Astrocyte (in vitro differentiated cells and primary cell): ENCODE data around the gene P3H3. TPM values are rescaled to one million over a fixed set of nuclear protein-coding genes. Genes with fewer than 3 reads are reported as not detected.

Experiments used
- DNase-seq: peaks from one replicate; pipeline ENCODE4 v3.0.0-alpha.2; 2010; ENCODE audit warnings: low read depth
- FAIRE-seq: peaks from 2 replicates; lab custom pipeline; 2011; peaks lifted over from hg19 to GRCh38; lab: Jason Lieb, UNC
- H2AFZ ChIP-seq: 2 replicates; pipeline ENCODE4 v1.6.0; 2012; ENCODE audit warnings: low read depth, low read length, inconsistent platforms
- H3K27ac ChIP-seq: 2 replicates; pipeline ENCODE4 v1.5.1; 2011; ENCODE audit warnings: low read depth, low read length, inconsistent platforms
- H3K27me3 ChIP-seq: 2 replicates; pipeline ENCODE4 v1.6.0; 2011; ENCODE audit warnings: low read length, inconsistent platforms; ENCODE audit not compliant: insufficient read depth
- H3K36me3 ChIP-seq: 2 replicates; pipeline ENCODE4 v1.5.1; 2011; ENCODE audit warnings: low read length, inconsistent platforms; ENCODE audit not compliant: insufficient read depth
- H3K4me1 ChIP-seq: 2 replicates; pipeline ENCODE4 v1.5.1; 2011; ENCODE audit warnings: low read length, inconsistent platforms; ENCODE audit not compliant: insufficient read depth
- H3K4me2 ChIP-seq: 2 replicates; pipeline ENCODE4 v1.6.0; 2012; ENCODE audit warnings: low read length, inconsistent platforms
- H3K4me3 ChIP-seq: 2 replicates; pipeline ENCODE4 v1.5.1; 2011; ENCODE audit warnings: low read depth, mild to moderate bottlenecking, low read length, inconsistent platforms; ENCODE audit not compliant: insufficient read depth
- H3K79me2 ChIP-seq: 2 replicates; pipeline ENCODE4 v1.6.0; 2012; ENCODE audit warnings: mild to moderate bottlenecking, low read length, inconsistent platforms; ENCODE audit not compliant: insufficient read depth
- H3K9ac ChIP-seq: 2 replicates; pipeline ENCODE4 v1.6.0; 2012; ENCODE audit warnings: mild to moderate bottlenecking, low read length, inconsistent platforms
- H3K9me3 ChIP-seq: 2 replicates; pipeline ENCODE4 v1.5.1; 2012; ENCODE audit warnings: low read depth, mild to moderate bottlenecking, low read length, inconsistent platforms; ENCODE audit not compliant: insufficient read depth
- H4K20me1 ChIP-seq: 2 replicates; pipeline ENCODE4 v1.6.0; 2012; ENCODE audit warnings: low read length, inconsistent platforms; ENCODE audit not compliant: insufficient read depth
- H3K27ac Mint-ChIP-seq: one replicate; pipeline ENCODE4 v1.8.0; 2021; ENCODE audit warnings: mild to moderate bottlenecking, mixed read lengths; ENCODE audit not compliant: unreplicated experiment
- H3K27me3 Mint-ChIP-seq: one replicate; pipeline ENCODE4 v1.8.0; 2021; ENCODE audit warnings: low read depth, mixed read lengths; ENCODE audit not compliant: unreplicated experiment
- H3K36me3 Mint-ChIP-seq: one replicate; pipeline ENCODE4 v1.8.0; 2021; ENCODE audit warnings: low read depth, mixed read lengths; ENCODE audit not compliant: unreplicated experiment
- H3K4me1 Mint-ChIP-seq: one replicate; pipeline ENCODE4 v1.8.0; 2021; ENCODE audit warnings: low read depth, mixed read lengths; ENCODE audit not compliant: unreplicated experiment
- H3K4me3 Mint-ChIP-seq: one replicate; pipeline ENCODE4 v1.8.0; 2021; ENCODE audit warnings: mild to moderate bottlenecking, moderate library complexity, mixed read lengths; ENCODE audit not compliant: unreplicated experiment
- H3K9me3 Mint-ChIP-seq: one replicate; pipeline ENCODE4 v1.8.0; 2021; ENCODE audit warnings: mild to moderate bottlenecking, mixed read lengths; ENCODE audit not compliant: unreplicated experiment
- EZH2 ChIP-seq: IDR thresholded peaks from 2 replicates; pipeline ENCODE4 v1.6.1; 2012; ENCODE audit warnings: mild to moderate bottlenecking, low read length, inconsistent platforms; ENCODE audit not compliant: insufficient read depth
- total RNA-seq: library from RNA; stranded (reverse); gene quantifications from 2 replicates; pipeline ENCODE4 v1.2.1, GENCODE V29; 2021
- TF ChIP-seq, protein P1 (sequence below): IDR thresholded peaks from 2 replicates; pipeline ENCODE4 v1.5.1; 2011; ENCODE audit warnings: low read depth, mild to moderate bottlenecking, inconsistent platforms, low read length, moderate library complexity; ENCODE audit not compliant: insufficient read depth

The P3H3 gene
- total RNA-seq, 1 donor from 2014 or later = 101 TPM

DNA sequence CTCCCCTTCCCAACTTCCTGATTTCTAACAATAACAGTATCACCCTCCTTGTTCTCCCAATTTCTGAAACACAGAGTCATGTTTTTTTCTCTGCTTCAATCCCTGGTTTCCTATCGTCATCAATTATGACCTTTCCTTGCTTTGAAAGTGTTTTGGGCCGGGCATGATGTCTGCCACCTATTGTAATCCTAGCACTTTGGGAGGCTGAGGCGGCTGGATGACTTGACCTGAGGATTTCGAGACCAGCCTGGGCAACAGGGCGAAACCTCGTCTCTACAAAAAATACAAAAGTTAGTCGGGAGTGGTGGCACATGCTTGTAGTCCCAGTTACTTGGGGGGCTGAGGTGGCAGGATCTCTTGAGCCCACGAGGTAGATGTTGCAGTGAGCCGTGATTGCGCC, 19.2 kb upstream of the P3H3 start:
- no peak overlapping the region for H3K27ac ChIP-seq
- FAIRE-seq = no peak
- no peak overlapping the region for H3K4me2 ChIP-seq
- no peak overlapping the region for H3K27ac Mint-ChIP-seq
- H3K36me3 ChIP-seq = no peaks in the 10 kb centered on the region
- no peak overlapping the region for H3K4me3 ChIP-seq
- peaks cover 9% of the 10 kb centered on the region for H3K4me1 Mint-ChIP-seq
- DNase-seq = no peak
- no peaks in the 10 kb centered on the region for H3K9me3 ChIP-seq
- H4K20me1 ChIP-seq = no peaks in the 10 kb centered on the region
- H3K9me3 Mint-ChIP-seq = peaks cover 5% of the 10 kb centered on the region
- H3K36me3 Mint-ChIP-seq = no peaks in the 10 kb centered on the region
- no peak overlapping the region for H3K4me3 Mint-ChIP-seq
- no peak overlapping the region for H3K9ac ChIP-seq
- H3K27me3 ChIP-seq = peaks cover 2% of the 10 kb centered on the region
- H3K79me2 ChIP-seq = no peaks in the 10 kb centered on the region
- H3K27me3 Mint-ChIP-seq = no peaks in the 10 kb centered on the region
- H2AFZ ChIP-seq = no peak overlapping the region
- no peak for TF ChIP-seq EZH2
- TF ChIP-seq, protein P1, sequence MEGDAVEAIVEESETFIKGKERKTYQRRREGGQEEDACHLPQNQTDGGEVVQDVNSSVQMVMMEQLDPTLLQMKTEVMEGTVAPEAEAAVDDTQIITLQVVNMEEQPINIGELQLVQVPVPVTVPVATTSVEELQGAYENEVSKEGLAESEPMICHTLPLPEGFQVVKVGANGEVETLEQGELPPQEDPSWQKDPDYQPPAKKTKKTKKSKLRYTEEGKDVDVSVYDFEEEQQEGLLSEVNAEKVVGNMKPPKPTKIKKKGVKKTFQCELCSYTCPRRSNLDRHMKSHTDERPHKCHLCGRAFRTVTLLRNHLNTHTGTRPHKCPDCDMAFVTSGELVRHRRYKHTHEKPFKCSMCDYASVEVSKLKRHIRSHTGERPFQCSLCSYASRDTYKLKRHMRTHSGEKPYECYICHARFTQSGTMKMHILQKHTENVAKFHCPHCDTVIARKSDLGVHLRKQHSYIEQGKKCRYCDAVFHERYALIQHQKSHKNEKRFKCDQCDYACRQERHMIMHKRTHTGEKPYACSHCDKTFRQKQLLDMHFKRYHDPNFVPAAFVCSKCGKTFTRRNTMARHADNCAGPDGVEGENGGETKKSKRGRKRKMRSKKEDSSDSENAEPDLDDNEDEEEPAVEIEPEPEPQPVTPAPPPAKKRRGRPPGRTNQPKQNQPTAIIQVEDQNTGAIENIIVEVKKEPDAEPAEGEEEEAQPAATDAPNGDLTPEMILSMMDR = no peak
- H3K4me1 ChIP-seq = no peaks in the 10 kb centered on the region

- Histone ChIP-seq H3K4me3 (no peak overlapping the region), H3K27ac (no peak overlapping the region)
- peak overlapping the region; percentile 4 for H3K27ac Mint-ChIP-seq
Measured at GRCh38 chr12:6810758-6811157, 17.4 kb upstream of the P3H3 start.

DNA sequence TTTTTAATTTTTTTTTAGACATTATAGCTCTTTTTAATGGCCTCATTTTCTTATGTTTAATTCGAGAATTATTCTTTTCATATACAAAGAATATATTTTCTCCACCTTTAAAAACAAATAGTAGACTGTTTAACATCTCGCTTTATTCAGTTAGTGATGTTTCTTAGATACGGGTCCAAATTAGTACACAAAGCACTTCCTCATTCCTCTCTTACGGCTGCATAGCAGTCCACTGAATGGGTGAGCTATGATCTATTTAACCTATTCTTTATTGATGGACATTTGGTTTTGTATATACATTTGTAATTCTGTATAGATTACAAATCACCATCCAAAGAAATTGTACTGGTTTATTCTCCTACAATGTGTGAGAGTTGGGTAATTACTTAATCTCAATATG, 14.8 kb upstream of the P3H3 start:
- Mint-ChIP-seq H3K27ac (no peak overlapping the region), H3K4me3 (no peak overlapping the region), H3K9me3 (peaks cover 3% of the 10 kb centered on the region), H3K27me3 (peaks cover 19% of the 10 kb centered on the region), H3K36me3 (no peaks in the 10 kb centered on the region), H3K4me1 (peaks cover 9% of the 10 kb centered on the region)
- no peak overlapping the region for H2AFZ ChIP-seq
- DNase-seq = no peak
- no peaks in the 10 kb centered on the region for H3K79me2 ChIP-seq
- H3K4me1 ChIP-seq = no peaks in the 10 kb centered on the region
- TF ChIP-seq, protein P1 = no peak
- TF ChIP-seq EZH2 = no peak
- no peak overlapping the region for H3K4me2 ChIP-seq
- H3K27me3 ChIP-seq = peaks cover 2% of the 10 kb centered on the region
- no peak overlapping the region for H3K4me3 ChIP-seq
- FAIRE-seq = no peak
- H4K20me1 ChIP-seq = no peaks in the 10 kb centered on the region
- H3K9ac ChIP-seq = no peak overlapping the region
- H3K27ac ChIP-seq = no peak overlapping the region
- H3K9me3 ChIP-seq = no peaks in the 10 kb centered on the region
- H3K36me3 ChIP-seq = no peaks in the 10 kb centered on the region

More at GRCh38 chr12:6810758-6811157, 17.4 kb upstream of the P3H3 start:
- peaks cover 17% of the 10 kb centered on the region for H3K27me3 Mint-ChIP-seq
- peaks cover 9% of the 10 kb centered on the region for H3K4me1 Mint-ChIP-seq
- H3K9ac ChIP-seq = no peak overlapping the region
- H3K4me2 ChIP-seq = no peak overlapping the region
- peaks cover 3% of the 10 kb centered on the region for H3K9me3 Mint-ChIP-seq
- H4K20me1 ChIP-seq = no peaks in the 10 kb centered on the region
- no peaks in the 10 kb centered on the region for H3K9me3 ChIP-seq
- H2AFZ ChIP-seq = no peak overlapping the region
- H3K4me1 ChIP-seq = no peaks in the 10 kb centered on the region
- H3K4me3 Mint-ChIP-seq = no peak overlapping the region
- H3K36me3 ChIP-seq = no peaks in the 10 kb centered on the region
- FAIRE-seq (no peak), DNase-seq (no peak)
- H3K79me2 ChIP-seq = no peaks in the 10 kb centered on the region
- no peak for TF ChIP-seq EZH2
- TF ChIP-seq, protein P1 = no peak
- peaks cover 2% of the 10 kb centered on the region for H3K27me3 ChIP-seq
- H3K36me3 Mint-ChIP-seq = no peaks in the 10 kb centered on the region
